ENCODE data around the gene LAMA5.
A peak's percentile ranks its signal among the peaks of the same experiment; 100 is the strongest.

Gene LAMA5

DNA sequence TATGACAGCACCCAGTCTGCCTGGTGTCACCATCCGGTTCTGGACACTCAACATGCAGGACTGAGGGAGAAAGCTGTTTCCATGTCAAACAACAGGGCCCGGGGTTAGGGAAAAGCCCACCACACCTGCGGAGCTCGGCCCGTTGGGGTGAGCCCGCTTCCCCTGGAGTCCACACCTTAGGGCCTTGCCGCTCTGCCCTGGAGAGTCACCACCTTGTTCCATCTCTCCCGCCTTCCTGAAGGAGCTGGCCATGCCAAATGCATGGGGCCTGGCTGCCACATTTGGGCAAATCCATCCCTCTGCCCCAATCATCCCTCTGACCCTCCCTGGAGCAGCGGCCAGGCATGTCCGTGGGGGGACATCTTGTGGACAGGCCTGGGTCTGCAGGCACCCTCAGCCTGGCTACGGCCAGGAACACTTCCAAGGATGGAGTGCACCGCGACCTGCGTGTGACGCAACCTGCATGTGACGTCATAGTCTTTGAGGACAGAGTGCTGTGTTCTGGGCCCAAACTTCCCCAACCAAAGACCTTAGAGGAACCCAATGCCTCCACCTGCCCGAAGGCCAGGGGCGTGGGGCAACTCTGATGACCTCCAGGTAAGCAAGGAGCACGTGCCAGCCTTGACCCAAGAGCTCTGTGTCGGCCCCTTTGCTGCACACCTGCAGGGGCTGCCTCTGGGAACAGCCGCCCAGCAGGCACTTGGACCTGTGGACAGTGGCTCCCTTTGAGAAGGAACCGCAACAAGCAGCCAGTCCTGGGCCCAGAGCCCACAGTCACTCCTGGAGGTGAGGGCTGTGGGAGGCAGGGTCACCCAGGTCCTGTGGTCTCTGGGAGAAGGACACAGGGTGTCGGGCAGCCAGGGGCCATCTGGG, 38.2 kb upstream of the LAMA5 start:
- DNase-seq: peak; percentile 39

- no peak for DNase-seq
Measured at GRCh38 chr20:62404761-62405107, 37.6 kb upstream of the LAMA5 start.

- no peak for DNase-seq
Measured at GRCh38 chr20:62404112-62404665, 37.1 kb upstream of the LAMA5 start.

- DNase-seq: no peak
Measured at GRCh38 chr20:62403331-62403730, 36.2 kb upstream of the LAMA5 start.

GRCh38 chr20:62402456-62403150, 35.5 kb upstream of the LAMA5 start:
- DNase-seq: no peak

- DNase-seq: no peak
Measured at GRCh38 chr20:62401331-62401779, 34.2 kb upstream of the LAMA5 start.

DNA sequence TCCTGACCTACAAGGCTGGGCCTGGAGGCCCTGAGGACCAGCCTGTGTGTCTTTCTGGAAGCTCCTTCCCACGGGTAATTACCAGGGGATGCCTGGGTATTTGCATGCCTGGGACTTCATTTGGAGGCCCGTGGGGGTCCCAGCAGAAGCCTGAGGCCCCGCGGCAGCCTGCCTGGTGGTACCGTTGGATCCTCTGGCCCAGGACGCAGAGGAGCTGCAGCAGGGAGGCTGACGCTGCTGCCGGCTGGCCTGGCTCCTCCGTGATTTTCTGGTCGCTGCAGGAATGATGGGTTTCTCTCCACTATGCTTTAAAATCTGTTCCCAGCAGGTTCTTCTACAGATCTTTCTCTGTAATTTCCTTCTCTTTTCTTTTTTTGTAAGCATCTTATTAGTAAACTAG, 33.4 kb upstream of the LAMA5 start:
- no peak for DNase-seq

DNA sequence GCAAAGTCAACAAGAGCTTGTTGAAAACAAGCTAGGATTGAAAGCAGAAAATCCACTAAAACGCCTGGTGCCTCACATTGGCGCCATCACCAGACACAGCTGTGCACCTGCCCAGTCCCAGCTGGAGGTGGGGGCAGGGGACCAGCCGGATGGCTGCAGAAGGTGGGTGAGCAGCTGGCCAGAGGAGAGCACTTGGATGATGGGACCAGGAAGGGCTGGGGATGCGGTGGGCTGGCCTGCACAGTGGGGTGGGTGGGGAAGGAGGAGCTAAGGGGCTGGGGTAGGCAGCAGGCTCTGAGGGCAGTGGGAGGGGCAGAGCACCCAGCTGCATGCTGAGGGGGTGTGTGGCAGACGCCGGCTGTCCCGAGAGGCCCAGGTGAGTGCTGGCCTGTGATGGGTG, 32.9 kb upstream of the LAMA5 start:
- no peak for DNase-seq

DNA sequence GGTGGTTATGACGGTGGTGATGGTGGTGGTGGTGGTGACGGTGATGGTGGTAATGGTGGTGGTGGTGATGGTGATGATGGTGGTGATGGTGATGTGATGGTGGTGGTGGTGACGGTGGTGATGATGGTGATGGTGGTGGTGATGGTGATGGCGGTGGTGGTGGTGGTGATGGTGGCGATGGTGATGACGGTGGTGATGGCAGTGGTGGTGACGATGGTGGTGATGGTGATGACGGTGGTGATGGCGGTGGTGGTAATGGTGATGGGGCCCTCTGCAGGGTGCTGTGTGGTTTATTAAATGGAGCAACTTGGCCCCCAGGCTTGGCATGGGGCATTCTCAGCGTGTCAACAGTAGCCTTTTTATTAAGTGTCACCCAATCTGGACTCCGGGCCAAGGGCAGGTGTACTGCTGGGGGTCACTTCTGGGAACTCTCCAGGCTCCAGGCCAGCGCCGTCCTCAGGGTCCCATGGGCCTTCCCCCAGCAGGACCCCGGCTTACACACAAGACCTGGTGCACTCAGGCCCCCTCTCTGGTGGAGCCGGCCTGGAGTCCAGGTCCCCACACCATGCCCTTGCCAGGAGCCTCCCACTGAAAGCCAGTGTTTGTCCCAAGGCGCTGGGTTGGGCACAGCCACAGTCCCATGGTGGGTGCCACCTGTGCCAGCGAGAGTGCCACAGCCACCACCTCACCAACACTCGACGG, 31.2 kb upstream of the LAMA5 start:
- no peak for DNase-seq

DNA sequence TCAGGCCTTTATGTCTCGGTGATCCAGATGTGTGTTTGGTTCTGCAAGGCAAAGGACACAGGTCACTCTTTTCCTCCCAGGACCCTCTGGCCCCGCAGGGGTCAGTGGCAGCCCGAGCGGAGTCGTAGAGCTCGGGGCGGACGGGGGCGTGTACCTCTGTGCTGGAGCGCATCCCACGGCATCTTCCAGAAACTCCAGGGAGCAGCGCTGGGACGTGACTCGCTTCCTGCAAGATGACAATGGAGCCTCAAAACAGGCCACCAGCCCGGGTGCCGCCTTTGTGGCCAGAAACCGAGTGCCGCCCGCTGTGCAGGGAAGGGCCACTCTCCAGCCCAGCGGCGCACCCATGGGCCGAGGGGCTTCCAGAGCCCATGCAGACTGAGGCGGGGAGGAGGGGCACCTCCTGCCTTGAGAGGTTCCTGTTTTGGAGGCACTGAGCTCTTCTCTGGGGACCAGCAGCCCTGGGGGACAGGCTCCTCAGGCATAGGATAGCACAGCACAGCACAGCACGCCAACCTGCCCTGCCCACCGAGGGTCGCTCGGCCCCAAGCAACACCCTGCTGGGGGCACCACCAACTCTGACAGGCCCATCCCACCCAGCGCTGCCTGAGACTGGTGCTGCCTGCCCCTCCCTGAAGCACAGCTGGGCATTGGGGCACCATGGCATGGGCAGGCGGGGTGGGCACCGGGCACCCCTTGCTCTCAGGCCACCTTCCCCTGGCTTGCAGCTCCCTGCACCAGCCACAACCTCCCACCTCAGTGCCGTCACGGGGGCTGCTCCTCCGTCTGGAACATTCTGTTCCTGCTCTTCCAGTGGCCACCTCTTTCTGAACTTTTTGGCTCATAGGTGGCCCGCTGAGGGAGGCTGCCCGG, 29.5 kb upstream of the LAMA5 start:
- no peak for DNase-seq

DNA sequence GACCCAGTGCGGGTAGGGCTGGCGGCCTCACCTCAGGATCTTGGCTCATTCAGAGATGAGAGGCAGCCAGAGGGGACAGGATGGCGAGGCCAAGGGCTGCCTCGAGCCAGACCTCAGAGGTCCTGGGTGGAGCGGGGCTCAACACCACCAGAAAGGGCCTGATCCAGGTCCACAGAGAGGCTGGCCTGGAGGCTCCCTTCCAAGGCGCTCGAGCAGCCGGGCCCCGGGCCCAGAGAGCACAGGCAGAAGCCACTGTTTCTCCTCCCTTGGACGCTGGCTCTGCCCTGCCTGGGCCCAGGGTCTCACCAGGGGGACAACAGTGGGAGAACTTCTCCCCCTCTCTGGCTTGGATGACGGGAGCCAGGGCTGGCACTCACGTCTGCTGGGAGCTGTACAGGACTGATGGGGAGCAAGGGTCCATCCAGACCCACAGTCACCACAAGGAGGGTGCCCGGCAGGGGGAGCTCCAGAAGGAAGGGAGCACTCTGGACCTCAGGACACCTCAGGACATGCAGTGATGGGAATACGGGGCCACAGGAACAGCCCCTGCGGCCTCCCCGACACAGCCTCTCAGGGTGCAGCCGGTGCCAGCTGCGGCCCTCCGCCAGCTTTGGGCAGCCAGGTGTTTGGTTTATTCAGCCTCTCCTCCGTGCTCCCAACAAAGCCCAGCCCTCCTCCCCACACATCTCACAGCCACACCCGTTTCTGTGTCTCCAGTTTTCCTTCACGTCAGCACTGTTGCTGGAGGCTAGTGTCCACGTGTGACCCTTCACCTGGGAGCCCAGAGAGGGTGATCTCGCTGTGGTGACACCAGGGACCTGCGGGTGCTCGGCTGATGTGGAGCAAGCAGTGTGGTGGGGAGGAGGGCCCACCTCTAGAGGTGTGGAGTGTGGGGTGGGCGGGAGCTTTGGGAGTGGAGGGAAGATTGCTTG, 28.5 kb upstream of the LAMA5 start:
- no peak for DNase-seq

DNA sequence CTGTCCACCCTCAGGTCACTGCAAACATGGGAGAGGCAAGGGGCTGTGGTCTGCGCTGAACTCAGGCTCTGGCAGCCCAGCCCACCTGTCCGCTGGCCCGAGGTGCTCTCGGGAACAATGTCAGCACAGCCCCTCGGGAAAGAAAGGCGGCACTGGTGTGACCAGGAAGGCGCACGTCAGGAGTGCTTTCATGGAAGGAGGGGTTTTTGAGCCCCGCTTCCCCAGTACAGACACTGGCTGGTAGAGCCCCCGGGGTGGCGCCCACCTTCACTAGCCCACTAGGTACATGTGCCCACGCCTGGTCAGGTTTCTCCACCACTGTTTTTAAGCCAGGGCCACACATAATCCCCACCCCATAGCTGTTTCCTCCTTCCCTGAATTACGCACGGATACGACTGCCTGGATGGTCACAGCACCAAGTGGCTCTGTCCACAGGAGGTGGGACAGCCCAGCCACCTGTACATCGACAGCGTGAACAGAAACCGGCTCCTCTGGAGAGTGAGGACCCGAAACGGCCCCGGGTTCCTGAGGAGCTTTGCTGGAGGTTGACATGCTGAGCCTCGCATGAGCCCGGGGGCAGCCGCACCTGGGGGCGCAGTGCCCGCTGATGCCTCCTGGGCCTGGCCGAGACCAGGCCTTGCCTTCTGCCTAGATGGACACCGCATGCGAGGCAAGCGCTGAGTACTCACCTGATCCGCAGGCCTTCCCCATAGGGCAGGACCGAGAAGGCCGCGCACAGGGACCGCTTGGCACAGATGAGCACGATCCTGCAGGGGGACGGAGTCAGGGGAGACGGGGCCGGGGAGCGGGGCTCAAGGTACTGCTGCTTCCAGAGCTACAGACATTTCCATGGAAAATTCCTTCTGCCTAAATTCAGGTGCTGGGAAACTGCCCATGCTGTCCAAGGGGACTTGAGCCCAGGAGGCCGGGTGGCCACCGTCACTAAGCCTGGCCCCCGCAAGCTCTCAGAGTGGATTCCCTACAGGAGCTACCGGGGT, 27.4 kb upstream of the LAMA5 start:
- DNase-seq: no peak

DNA sequence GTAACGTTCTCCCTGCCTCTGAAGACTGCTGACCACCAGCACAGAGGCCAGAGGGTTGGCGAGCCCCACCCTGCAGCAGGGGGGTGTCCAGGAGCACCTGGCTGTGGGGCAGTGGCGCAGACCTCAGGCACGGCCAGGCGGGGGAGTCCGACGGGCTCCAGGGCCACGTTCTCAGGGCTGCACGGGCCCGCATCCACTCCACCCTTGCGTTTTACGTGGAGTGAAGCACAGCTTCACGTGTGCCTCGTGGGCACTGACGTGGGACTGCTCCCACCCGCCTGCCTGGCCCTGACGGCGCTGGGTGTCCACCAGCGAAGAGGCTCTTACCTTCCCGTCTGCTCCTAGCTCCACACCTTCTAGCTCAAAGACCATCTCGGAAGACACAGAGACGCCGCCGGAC, 26.7 kb upstream of the LAMA5 start:
- DNase-seq: no peak

DNA sequence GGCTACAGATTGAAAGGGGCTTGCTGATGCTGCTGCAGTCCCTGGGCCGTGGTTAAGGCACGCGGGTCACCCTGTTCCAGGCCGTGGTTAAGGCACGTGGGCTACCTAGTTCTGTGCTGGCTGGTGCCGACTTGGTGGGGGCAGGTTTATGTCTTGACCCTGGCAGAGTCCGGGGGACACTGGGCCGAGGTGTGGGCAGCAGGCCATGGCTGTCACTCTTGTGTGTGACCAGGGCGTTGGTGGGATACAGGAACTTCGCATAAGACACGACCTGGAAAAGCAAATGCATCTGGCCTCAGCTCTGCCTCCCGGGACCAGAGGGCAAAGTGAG, 26.2 kb upstream of the LAMA5 start:
- DNase-seq: no peak

- DNase-seq: no peak
Measured at GRCh38 chr20:62392621-62393334, 25.7 kb upstream of the LAMA5 start.

DNA sequence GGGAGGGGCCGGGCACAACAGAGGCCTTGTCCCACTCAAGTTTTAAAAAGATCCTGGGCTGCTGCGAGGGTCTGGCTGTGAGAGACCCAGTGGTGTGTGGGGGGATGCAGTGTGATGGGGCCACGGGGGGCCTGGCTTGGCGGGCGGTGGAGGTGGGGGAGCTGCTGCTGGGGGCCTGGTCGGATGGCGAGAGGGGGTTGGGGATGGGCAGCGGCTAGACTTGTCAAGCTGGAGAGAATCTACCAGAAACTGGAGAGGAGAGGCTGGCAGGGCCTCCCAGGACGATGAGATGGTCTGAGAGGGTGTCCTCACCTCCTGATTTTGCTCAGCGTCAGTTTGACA, 24.9 kb upstream of the LAMA5 start:
- no peak for DNase-seq

DNA sequence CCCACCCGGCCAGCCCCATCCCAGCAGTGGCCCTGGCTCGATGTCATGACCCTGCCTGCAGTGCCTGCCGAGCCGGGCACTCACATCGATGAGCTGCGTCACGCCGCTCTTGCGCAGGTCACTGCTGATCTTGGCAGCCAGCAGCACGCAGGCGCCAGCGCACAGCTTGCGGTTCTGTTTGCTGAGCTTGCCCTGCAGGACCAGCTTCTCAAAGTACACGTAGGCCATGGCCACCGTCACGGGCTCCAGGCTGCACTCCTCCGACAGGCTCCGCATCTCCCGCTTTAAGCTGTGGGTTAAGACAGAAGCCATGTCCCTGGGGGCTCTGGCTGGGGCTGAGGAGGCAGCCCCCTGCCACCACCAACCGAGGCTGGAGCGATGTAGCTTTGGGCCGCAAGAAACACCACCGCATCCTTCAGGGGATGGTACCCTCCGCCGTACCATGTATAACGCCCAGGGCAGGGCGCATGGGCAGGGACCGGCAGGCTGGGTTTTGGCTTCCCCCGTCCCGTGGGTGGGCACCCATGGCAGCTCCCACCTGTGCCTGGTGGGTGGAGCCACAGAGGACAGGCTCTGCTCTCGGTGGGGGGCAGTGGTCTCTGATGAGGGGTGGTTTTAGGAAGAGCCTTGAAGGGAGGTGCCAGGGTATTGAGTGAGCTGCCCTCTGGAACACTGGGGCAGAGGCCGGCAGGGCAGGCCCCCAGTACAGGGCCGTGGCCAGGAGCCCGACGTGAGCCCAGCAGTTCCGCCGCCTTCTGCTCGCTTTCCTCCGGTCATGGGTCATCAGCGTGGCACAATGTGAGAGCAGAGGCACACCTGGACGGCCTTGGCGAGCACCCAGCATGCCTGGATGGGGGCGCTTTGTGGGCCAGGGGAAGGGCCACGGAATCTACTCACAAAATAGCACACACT, 24.3 kb upstream of the LAMA5 start:
- no peak for DNase-seq

Measured in fibroblast of skin of back (primary cell).